Karpas-422 (cell line): ENCODE results near the gene GRAMD1B. TPM values are rescaled to one million over a fixed set of nuclear protein-coding genes. Genes with fewer than 3 reads are reported as not detected.

Experiments
- DNase-seq: peaks from one replicate; pipeline ENCODE4 v3.0.0-alpha.2; 2015
- H2AFZ ChIP-seq: fragments of 200-600 bp; sonication (generic); 2 replicates; pipeline ENCODE4 v1.6.1; 2014; ENCODE audit warnings: antibody characterized with exemption, low read length, mixed read lengths
- H3K27ac ChIP-seq: fragments of 200-600 bp; sonication (generic); 2 replicates; pipeline ENCODE4 v1.5.1; 2014; ENCODE audit warnings: mild to moderate bottlenecking, low read length, moderate library complexity
- H3K27me3 ChIP-seq: fragments of 200-600 bp; sonication (generic); 2 replicates; pipeline ENCODE4 v1.6.1; 2014; ENCODE audit warnings: low read length, mixed read lengths
- H3K36me3 ChIP-seq: fragments of 200-600 bp; sonication (generic); 2 replicates; pipeline ENCODE4 v1.6.1; 2014; ENCODE audit warnings: low read length, mixed read lengths; ENCODE audit not compliant: insufficient read depth
- H3K4me1 ChIP-seq: fragments of 200-600 bp; sonication (generic); 2 replicates; pipeline ENCODE4 v1.6.1; 2014; ENCODE audit warnings: mild to moderate bottlenecking, low read length, mixed read lengths
- H3K4me2 ChIP-seq: fragments of 200-600 bp; sonication (generic); 2 replicates; pipeline ENCODE4 v1.6.1; 2014; ENCODE audit warnings: low read length, low read depth, mild to moderate bottlenecking; ENCODE audit not compliant: poor library complexity, severe bottlenecking
- H3K4me3 ChIP-seq: fragments of 200-600 bp; sonication (generic); 2 replicates; pipeline ENCODE4 v1.5.1; 2014; ENCODE audit warnings: mild to moderate bottlenecking, antibody characterized with exemption, low read length, mixed read lengths
- H3K79me2 ChIP-seq: fragments of 200-600 bp; sonication (generic); 2 replicates; pipeline ENCODE4 v1.6.1; 2014; ENCODE audit warnings: mild to moderate bottlenecking, low read length, mixed read lengths
- H3K9ac ChIP-seq: fragments of 200-600 bp; sonication (generic); 2 replicates; pipeline ENCODE4 v1.6.0; 2014; ENCODE audit warnings: low read length
- H3K9me2 ChIP-seq: fragments of 200-600 bp; sonication (generic), shearing (Covaris generic); replicated peaks from 2 replicates; pipeline ENCODE4 v1.6.0; 2014; ENCODE audit warnings: mild to moderate bottlenecking, low read length, moderate library complexity; ENCODE audit not compliant: insufficient read depth
- H3K9me3 ChIP-seq: fragments of 300-700, 200-600 bp; sonication (generic); 2 replicates; pipeline ENCODE4 v1.6.1; 2014; ENCODE audit warnings: low read length, mixed read lengths
- H4K20me1 ChIP-seq: fragments of 200-600 bp; sonication (generic); 2 replicates; pipeline ENCODE4 v1.6.1; 2014; ENCODE audit warnings: mild to moderate bottlenecking, antibody characterized with exemption, low read length, low read depth; ENCODE audit not compliant: insufficient read depth
- total RNA-seq: library from RNA; depleted of rRNA; stranded (reverse); fragments of >200 nt; shearing (Covaris generic); gene quantifications from 2 replicates; pipeline ENCODE4 v1.2.3, GENCODE V29; 2014; ENCODE audit warnings: low replicate concordance

Gene GRAMD1B
- total RNA-seq, 1 experiment from 2014 or later = 79.0 TPM

DNA sequence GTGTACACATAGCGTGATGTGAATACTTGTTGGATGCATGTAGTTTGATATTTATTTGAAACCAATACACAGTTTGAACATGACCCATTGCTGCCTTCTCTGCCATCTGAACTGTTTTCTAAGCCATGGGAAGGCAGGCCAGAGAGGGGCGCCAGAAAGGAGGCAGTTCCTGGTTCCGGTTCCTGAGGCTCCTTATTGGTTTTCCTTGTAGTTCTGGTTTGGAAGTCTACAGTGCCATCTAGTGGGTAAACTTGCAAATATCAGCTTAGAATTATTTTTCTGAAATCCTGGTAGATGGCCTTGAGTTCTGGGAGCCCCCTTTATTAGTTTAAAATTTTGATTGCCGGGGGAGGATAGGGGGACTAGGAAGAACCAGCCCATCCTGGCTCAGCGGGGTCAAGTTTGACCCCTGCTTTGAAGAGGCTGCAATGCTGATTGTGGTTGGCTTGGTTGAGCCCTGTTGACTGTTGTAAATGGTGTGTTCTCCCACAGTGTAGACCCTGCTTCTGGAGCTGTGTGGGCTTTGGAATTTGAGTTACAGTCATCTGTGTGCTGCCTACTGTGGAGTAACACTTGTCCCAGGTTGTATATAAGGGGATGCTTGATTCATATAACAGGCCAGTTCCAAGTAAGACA lies 48.4 kb downstream of the GRAMD1B start:
- Histone ChIP-seq H3K27me3 (no peaks in the 10 kb centered on the region), H3K79me2 (peaks cover 32% of the 10 kb centered on the region), H3K27ac (peak overlapping the region; percentile 99), H3K4me3 (peak overlapping the region; percentile 66), H3K4me1 (peaks cover 93% of the 10 kb centered on the region), H2AFZ (no peak overlapping the region), H3K9ac (peak overlapping the region; percentile 92), H3K4me2 (peak overlapping the region; percentile 94), H3K9me2 (no peaks in the 10 kb centered on the region), H3K36me3 (peaks cover under 1% of the 10 kb centered on the region), H3K9me3 (no peaks in the 10 kb centered on the region), H4K20me1 (no peaks in the 10 kb centered on the region)
- DNase-seq = peak; percentile 86

DNA sequence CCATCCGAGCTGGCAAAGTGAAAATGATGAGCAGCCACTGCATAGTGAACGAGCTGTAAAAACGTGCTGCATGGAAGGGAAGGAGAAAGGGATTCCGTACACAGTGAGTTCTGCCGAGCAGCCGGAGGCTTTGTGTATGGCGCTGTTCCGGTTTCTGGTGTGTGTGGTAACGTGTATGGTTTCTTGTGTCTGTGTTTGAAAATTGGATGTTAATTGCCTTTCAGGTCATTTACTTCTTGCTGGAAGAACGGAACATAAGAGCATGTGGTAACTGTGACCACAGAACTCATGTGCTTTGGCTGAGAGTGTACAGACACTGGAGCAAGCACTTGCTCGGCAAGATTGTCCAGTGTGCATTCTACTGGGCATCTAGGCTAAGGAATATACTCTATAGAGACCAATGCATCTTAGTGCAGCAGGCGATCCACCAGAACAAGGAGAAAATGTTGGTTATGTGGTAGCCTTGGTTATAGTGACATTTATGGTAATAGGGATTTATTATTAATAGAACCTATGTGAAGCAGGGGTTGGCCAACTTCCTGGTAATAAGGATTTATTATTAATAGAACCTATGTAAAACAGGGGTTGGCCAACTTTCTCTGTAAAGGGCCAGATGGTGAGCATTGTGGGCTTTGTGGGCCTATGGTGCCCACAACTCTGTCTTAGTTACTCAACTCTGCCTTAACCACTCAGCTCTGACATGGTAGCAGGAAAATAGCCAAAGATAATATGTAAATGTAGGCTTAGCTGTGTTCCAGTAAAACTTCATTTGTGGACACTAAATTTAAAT lies 49.2 kb downstream of the GRAMD1B start:
- H3K9me3 ChIP-seq = no peaks in the 10 kb centered on the region
- no peaks in the 10 kb centered on the region for H4K20me1 ChIP-seq
- H2AFZ ChIP-seq = no peak overlapping the region
- H3K9ac ChIP-seq = peak overlapping the region; percentile 92
- DNase-seq = peak; percentile 92
- H3K27me3 ChIP-seq = no peaks in the 10 kb centered on the region
- peak overlapping the region; percentile 94 for H3K4me2 ChIP-seq
- peak overlapping the region; percentile 99 for H3K27ac ChIP-seq
- peaks cover 40% of the 10 kb centered on the region for H3K79me2 ChIP-seq
- H3K9me2 ChIP-seq = no peaks in the 10 kb centered on the region
- H3K4me3 ChIP-seq = peak overlapping the region; percentile 66
- H3K36me3 ChIP-seq = peaks cover 3% of the 10 kb centered on the region
- H3K4me1 ChIP-seq = peaks cover 93% of the 10 kb centered on the region

DNA sequence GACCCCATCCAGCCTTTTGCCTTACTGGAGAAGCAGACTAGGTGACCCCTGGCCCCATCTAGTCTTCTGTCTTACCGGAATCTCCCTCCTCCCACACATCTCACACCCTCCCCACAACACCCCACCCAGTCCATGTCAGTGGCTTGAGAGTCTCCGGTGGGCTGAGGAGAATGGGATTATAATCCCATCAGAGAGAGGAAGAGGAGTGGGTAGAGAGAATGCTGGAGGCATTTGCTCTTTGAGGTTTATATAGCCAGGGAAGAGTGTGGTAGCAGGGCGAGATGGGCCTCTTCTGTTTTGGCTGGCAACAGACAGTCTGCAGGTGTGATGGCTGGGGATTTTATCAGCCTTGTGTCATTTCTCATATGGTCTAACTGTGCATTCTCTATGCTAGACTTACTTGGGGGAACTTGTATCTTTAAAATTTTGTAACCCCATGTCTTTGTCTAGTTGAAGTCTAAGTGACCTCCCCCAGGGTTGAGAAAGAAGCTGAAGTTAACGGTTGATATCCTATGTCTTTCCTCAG lies 50.3 kb downstream of the GRAMD1B start:
- Histone ChIP-seq H3K27ac (peak overlapping the region; percentile 99), H3K9me3 (no peaks in the 10 kb centered on the region), H3K4me1 (peaks cover 93% of the 10 kb centered on the region), H3K4me3 (peak overlapping the region; percentile 66), H3K36me3 (peaks cover 7% of the 10 kb centered on the region), H3K79me2 (peaks cover 51% of the 10 kb centered on the region), H4K20me1 (no peaks in the 10 kb centered on the region), H3K4me2 (peak overlapping the region; percentile 94), H3K9ac (peak overlapping the region; percentile 92), H3K9me2 (no peaks in the 10 kb centered on the region), H3K27me3 (no peaks in the 10 kb centered on the region), H2AFZ (no peak overlapping the region)
- peak; percentile 53 for DNase-seq

DNA sequence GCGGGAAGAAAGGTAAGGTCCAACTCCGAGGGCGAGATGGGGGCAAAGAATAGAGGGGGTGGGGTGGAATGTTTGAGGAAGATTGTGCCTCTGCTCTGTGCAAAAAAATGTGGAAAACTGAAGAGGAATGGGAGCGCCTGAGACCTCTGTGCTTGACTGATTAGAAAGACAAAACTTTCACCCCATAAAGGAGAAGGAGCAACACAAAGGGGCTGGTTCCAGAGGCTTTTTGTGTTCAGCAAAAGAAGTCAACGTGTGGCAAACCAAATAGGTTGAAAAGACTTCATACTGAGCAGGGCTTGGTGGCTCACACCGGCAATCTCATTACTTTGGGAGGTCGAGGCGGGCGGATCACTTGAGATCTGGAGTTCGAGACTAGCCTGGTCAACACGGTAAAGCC lies 50.8 kb downstream of the GRAMD1B start:
- H3K4me3 ChIP-seq = peak overlapping the region; percentile 66
- H3K79me2 ChIP-seq = peaks cover 56% of the 10 kb centered on the region
- peak overlapping the region; percentile 99 for H3K27ac ChIP-seq
- H3K4me2 ChIP-seq = peak overlapping the region; percentile 94
- no peak overlapping the region for H2AFZ ChIP-seq
- no peaks in the 10 kb centered on the region for H3K27me3 ChIP-seq
- H3K9me2 ChIP-seq = no peaks in the 10 kb centered on the region
- peaks cover 92% of the 10 kb centered on the region for H3K4me1 ChIP-seq
- no peaks in the 10 kb centered on the region for H3K9me3 ChIP-seq
- no peaks in the 10 kb centered on the region for H4K20me1 ChIP-seq
- peak overlapping the region; percentile 92 for H3K9ac ChIP-seq
- H3K36me3 ChIP-seq = peaks cover 8% of the 10 kb centered on the region
- no peak for DNase-seq

DNA sequence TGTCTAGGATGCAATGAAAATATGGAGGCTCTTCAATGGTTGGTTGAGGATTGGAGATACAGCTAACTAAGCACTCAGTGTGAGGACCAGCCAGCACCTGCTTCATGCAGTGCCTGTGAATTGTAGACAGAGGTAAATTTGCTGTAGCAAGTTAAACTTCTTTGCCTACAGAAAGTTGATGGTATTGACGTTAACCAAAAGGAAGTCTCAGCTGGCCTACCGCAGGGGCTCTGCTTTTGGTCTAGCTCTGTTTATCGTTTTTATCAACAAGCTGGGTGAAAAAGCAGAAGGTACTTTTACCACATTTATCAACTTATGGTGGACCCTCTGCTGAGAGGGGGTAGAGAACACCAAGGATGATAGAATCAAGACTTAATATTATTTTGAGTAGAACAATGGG lies 51.6 kb downstream of the GRAMD1B start:
- H3K4me3 ChIP-seq = peak overlapping the region; percentile 66
- no peak for DNase-seq

DNA sequence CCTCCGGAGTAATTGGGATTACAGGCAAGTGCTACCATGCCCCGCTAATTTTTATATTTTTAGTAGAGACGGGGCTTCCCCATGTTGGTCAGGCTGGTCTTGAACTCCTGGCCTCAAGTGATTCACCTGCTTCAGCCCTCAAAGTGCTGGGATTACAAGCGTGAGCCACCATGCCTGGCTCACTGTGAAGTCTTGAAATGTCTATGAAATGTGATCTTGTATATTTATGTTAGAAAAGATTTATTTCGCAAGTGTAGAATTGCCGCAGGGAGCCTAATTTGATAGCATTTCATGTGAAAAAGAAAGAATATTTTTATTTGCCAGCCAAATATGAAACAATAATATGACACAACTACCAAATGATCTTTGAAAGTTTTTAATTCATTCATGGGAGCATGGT lies 52.1 kb downstream of the GRAMD1B start:
- DNase-seq = no peak
- Histone ChIP-seq H3K9me2 (no peaks in the 10 kb centered on the region), H3K27ac (peak overlapping the region; percentile 99), H4K20me1 (no peaks in the 10 kb centered on the region), H3K36me3 (peaks cover 11% of the 10 kb centered on the region), H2AFZ (no peak overlapping the region), H3K79me2 (peaks cover 64% of the 10 kb centered on the region), H3K9me3 (no peaks in the 10 kb centered on the region), H3K27me3 (no peaks in the 10 kb centered on the region), H3K4me2 (peak overlapping the region; percentile 94), H3K4me3 (peak overlapping the region; percentile 66), H3K9ac (peak overlapping the region; percentile 92), H3K4me1 (peaks cover 95% of the 10 kb centered on the region)

More for the DNA sequence above, 51.6 kb downstream of the GRAMD1B start:
- Histone ChIP-seq H3K9me3 (no peaks in the 10 kb centered on the region), H4K20me1 (no peaks in the 10 kb centered on the region), H3K79me2 (peaks cover 59% of the 10 kb centered on the region), H3K36me3 (peaks cover 11% of the 10 kb centered on the region), H3K4me2 (peak overlapping the region; percentile 94), H3K27ac (peak overlapping the region; percentile 99), H2AFZ (no peak overlapping the region), H3K27me3 (no peaks in the 10 kb centered on the region), H3K4me1 (peaks cover 94% of the 10 kb centered on the region), H3K9me2 (no peaks in the 10 kb centered on the region), H3K9ac (peak overlapping the region; percentile 92)

DNA sequence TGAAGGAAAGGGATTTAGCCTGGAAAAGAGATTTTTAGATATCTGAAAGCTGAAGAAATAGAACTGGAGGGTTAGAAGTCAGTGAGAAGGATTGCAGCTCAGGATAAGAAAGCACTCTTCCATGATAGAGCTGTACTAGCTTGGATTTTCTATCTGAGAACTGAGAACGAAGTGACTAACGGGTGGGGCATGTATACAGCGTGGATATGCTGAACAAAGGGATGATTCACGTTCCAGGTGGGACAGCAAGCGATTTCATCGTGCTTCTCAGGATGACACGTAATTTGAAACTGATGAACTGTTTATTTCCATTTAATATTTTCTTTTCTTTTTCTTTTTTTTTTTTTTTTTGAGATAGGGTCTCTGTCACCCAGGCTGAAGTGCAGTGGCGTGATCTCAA lies 53.0 kb downstream of the GRAMD1B start:
- no peak overlapping the region for H2AFZ ChIP-seq
- H3K9me3 ChIP-seq = no peaks in the 10 kb centered on the region
- peaks cover 11% of the 10 kb centered on the region for H3K36me3 ChIP-seq
- no peaks in the 10 kb centered on the region for H4K20me1 ChIP-seq
- H3K4me2 ChIP-seq = peak overlapping the region; percentile 94
- no peaks in the 10 kb centered on the region for H3K9me2 ChIP-seq
- H3K27ac ChIP-seq = peak overlapping the region; percentile 99
- peaks cover 73% of the 10 kb centered on the region for H3K79me2 ChIP-seq
- DNase-seq = no peak
- no peaks in the 10 kb centered on the region for H3K27me3 ChIP-seq
- H3K4me1 ChIP-seq = peaks cover 95% of the 10 kb centered on the region
- peak overlapping the region; percentile 66; the same call in 1 of the 2 replicates for H3K4me3 ChIP-seq
- peak overlapping the region; percentile 92 for H3K9ac ChIP-seq

DNA sequence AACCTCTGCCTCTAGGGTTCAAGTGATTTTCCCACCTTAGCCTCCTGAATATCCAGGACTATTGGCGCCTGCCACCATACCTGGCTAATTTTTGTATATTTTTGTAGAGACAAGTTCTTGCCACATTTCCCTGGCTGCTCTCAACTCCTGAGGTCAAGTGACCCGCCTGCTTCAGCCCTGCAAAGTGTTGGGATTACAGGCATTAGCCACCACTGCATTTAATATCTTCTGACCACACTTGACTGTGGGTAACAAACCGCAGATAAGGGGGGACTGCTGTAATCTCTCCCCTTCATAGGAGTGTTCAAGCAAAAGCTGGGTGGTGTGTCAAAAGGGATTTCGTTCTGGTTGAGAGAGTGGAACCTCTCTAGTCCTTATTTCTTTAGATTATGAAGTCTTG lies 53.4 kb downstream of the GRAMD1B start:
- H3K9me3 ChIP-seq = no peaks in the 10 kb centered on the region
- H3K79me2 ChIP-seq = peaks cover 77% of the 10 kb centered on the region
- H2AFZ ChIP-seq = no peak overlapping the region
- no peaks in the 10 kb centered on the region for H4K20me1 ChIP-seq
- H3K4me3 ChIP-seq = peak overlapping the region; percentile 39; the same call in 1 of the 2 replicates
- H3K36me3 ChIP-seq = peaks cover 11% of the 10 kb centered on the region
- no peaks in the 10 kb centered on the region for H3K9me2 ChIP-seq
- peak overlapping the region; percentile 94 for H3K4me2 ChIP-seq
- peaks cover 95% of the 10 kb centered on the region for H3K4me1 ChIP-seq
- no peak for DNase-seq
- peak overlapping the region; percentile 92 for H3K9ac ChIP-seq
- H3K27ac ChIP-seq = peak overlapping the region; percentile 99
- H3K27me3 ChIP-seq = no peaks in the 10 kb centered on the region
